K562 (cell line): ENCODE data around the gene PTCH1. TPM values are rescaled to one million over a fixed set of nuclear protein-coding genes. Genes with fewer than 3 reads are reported as not detected.
A peak's percentile ranks its signal among the peaks of the same experiment; 100 is the strongest.

ENCODE experiments used
- CEBPB ChIP-seq: fragments of 450-650 bp; IDR thresholded peaks from 2 replicates; pipeline ENCODE4 v1.6.1; 2016; ENCODE audit warnings: missing genetic modification characterization, missing compliant biosample characterization
- CREB1 ChIP-seq, 2 experiments: sonication (generic) in 1 of 2; formaldehyde crosslinking in 1 of 2; IDR thresholded peaks; 2 replicates each; pipeline versions ENCODE4 v1.6.1 to v1.8.0; 2012 to 2022; ENCODE audit warnings: inconsistent platforms in 1 of 2, mild to moderate bottlenecking in 1 of 2, missing genetic modification reagents in 1 of 2, moderate library complexity in 1 of 2
- EP400 ChIP-seq: fragments of 450-650 bp; IDR thresholded peaks from 2 replicates; pipeline ENCODE4 v1.6.1; 2017; ENCODE audit warnings: antibody characterized with exemption, mild to moderate bottlenecking, moderate library complexity
- FOXA1 ChIP-seq: fragments of 450-650 bp; IDR thresholded peaks from 2 replicates; pipeline ENCODE4 v1.6.1; 2016; ENCODE audit warnings: mild to moderate bottlenecking, borderline replicate concordance
- MBD2 ChIP-seq: sonication (generic); IDR thresholded peaks from 2 replicates; pipeline ENCODE4 v1.6.1; 2016; ENCODE audit warnings: low read depth, borderline replicate concordance
- PHB2 ChIP-seq: fragments of 450-650 bp; IDR thresholded peaks from 2 replicates; pipeline ENCODE4 v1.6.1; 2017; ENCODE audit warnings: low read depth
- POLR2AphosphoS5 ChIP-seq: IDR thresholded peaks from 2 replicates; pipeline ENCODE4 v1.6.1; 2011; ENCODE audit warnings: mild to moderate bottlenecking, low read depth, low read length, moderate library complexity; ENCODE audit not compliant: control insufficient read depth, insufficient read depth
- RBBP5 ChIP-seq: fragments of 200-600 bp; sonication (generic); IDR thresholded peaks from 2 replicates; pipeline ENCODE4 v1.6.1; 2012; ENCODE audit warnings: borderline replicate concordance, mild to moderate bottlenecking, low read length, control low read depth, inconsistent platforms; ENCODE audit not compliant: insufficient read depth, poor library complexity, severe bottlenecking
- RBM15 ChIP-seq: fragments of 200-400 bp; formaldehyde crosslinking; IDR thresholded peaks from 2 replicates; pipeline ENCODE4 v1.6.1; 2018; ENCODE audit warnings: mild to moderate bottlenecking, low read length, moderate library complexity; ENCODE audit not compliant: insufficient read depth
- RBM34 ChIP-seq: fragments of 200-400 bp; formaldehyde crosslinking; IDR thresholded peaks from 2 replicates; pipeline ENCODE4 v1.6.1; 2018; ENCODE audit warnings: low read length, borderline replicate concordance; ENCODE audit not compliant: insufficient read depth
- SIN3A ChIP-seq, 2 experiments: fragments of 150-350 bp in 1 of 2; IDR thresholded peaks; 2 replicates each; pipeline ENCODE4 v1.6.1; 2011 to 2016; ENCODE audit warnings: borderline replicate concordance in 2 of 2, low read depth in 2 of 2, low read length in 2 of 2, mild to moderate bottlenecking in 2 of 2, moderate library complexity in 2 of 2; ENCODE audit not compliant: control insufficient read depth in 1 of 2
- SIN3B ChIP-seq: fragments of 450-650 bp; IDR thresholded peaks from 2 replicates; pipeline ENCODE4 v1.6.1; 2017; ENCODE audit warnings: low read depth, mild to moderate bottlenecking, moderate library complexity
- TCF3 ChIP-seq: sonication (generic); formaldehyde crosslinking; IDR thresholded peaks from 2 replicates; pipeline ENCODE4 v1.4.0; 2020; ENCODE audit warnings: mild to moderate bottlenecking, missing genetic modification reagents
- TEAD2 ChIP-seq: fragments of 450-650 bp; IDR thresholded peaks from 2 replicates; pipeline ENCODE4 v1.6.1; 2016; ENCODE audit warnings: missing genetic modification characterization, control low read depth, missing compliant biosample characterization
- ZC3H4 ChIP-seq: sonication (generic); formaldehyde crosslinking; IDR thresholded peaks from 2 replicates; pipeline ENCODE4 v1.9.0; 2021; ENCODE audit warnings: missing genetic modification reagents, borderline replicate concordance
- ZNF589 ChIP-seq: fragments of 200-800 bp; sonication (Bioruptor generic); IDR thresholded peaks from 2 replicates; pipeline ENCODE4 v1.6.1; 2016; ENCODE audit warnings: low read depth, missing genetic modification characterization, missing compliant biosample characterization
- polyA plus RNA-seq, 8 experiments: library from polyadenylated mRNA; depleted of rRNA in 4 of 8; stranded (reverse) in 5 of 8; unstranded in 3 of 8; fragments of >200 nt; fragmentation: Nextera tagmentation in 2 of 8; fragmentation: Illumina TruSeq in 1 of 8; extraction: Ambion mirVana in 2 of 8; extraction: Trizol in 1 of 8; gene quantifications; 2 replicates each; pipeline versions ENCODE4 v1.2.1 to v1.2.3, GENCODE V29; 2011 to 2014; ENCODE audit warnings: inconsistent platforms in 1 of 8, missing spikeins in 1 of 8
- total RNA-seq, 7 experiments: library from RNA; depleted of rRNA in 6 of 7; stranded (reverse); fragments of >200 nt in 6 of 7; fragmentation: Illumina TruSeq in 2 of 7; extraction: Trizol in 2 of 7; gene quantifications; 2 replicates each; pipeline versions ENCODE4 v1.2.1 to v1.2.3, GENCODE V29; 2011 to 2021; ENCODE audit warnings: low replicate concordance in 1 of 7
- TF ChIP-seq, protein P1 (sequence below): sonication (generic); formaldehyde crosslinking; IDR thresholded peaks from 2 replicates; pipeline ENCODE4 v1.8.0; 2022; ENCODE audit warnings: missing genetic modification reagents, mild to moderate bottlenecking, moderate library complexity, borderline replicate concordance
- TF ChIP-seq, protein P2 (sequence below): fragments of 250-450 bp; sonication (Bioruptor Pico); IDR thresholded peaks from 2 replicates; pipeline ENCODE4 v1.8.0; 2022; ENCODE audit warnings: inconsistent platforms, mild to moderate bottlenecking, moderate library complexity, borderline replicate concordance
- TF ChIP-seq, protein P3 (sequence below): fragments of 250-450 bp; sonication (Bioruptor Pico); IDR thresholded peaks from 2 replicates; pipeline ENCODE4 v1.5.0; 2020; ENCODE audit warnings: mild to moderate bottlenecking, borderline replicate concordance
- TF ChIP-seq, protein P4 (sequence below): IDR thresholded peaks from 2 replicates; pipeline ENCODE4 v1.6.1; 2011; ENCODE audit not compliant: insufficient read length; ENCODE audit errors: extremely low read depth

PTCH1 gene
- total and polyA plus RNA-seq, 9 of the 15 experiments (the other 6 are each of a cell fraction or from before 2014, with no cell fraction given): 0.70 to 9.9 (median 3.8) TPM

DNA sequence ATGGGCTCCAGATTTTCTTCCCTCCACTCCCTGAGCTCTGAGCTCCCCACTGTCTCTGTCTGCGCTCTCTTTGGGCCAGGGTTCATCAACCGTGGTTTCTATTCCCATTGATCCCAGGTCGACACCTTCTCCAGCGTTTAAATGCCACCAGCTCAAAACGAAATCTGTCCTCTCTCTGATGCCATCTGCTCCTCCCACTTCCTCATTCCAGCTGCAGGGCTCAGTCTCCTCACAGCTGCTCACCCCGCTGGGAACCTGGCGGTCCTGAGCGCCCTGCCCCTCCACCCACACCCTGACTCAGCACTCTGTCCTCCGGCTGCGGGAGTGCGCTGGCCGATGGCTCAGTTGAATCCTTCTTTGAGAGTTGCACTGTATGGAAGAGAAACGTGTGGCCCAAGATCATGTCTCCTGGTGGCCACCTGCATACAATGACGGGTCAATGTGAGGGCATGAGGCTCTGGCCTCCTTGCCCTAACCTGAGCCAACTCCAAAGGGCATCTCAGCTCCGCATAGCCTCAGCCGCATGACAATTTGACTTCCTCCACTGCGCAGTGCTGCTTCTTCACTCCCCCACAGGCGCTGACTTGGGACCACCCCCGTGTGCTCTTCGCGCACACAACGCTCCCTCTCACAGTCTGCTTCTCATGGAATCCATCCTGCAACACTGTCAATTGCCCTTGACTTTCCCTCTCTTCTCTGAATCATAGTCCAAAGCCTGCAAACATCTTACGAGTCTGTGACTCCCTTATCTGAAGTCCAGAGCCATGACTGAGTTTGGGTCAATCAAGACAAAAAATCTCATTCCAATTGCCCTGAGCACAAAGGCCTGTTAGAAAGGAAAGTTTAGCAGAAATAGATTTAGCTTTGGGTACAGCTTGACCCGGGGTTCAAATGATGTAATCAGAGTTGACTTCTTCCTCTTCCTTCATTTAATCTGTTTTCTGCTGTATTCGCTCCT, 82.4 kb downstream of the PTCH1 start (continued):
- TF ChIP-seq SIN3A (IDR thresholded peaks at IDR 0.05; ENCODE audit: borderline replicate concordance in 2 of 2, control insufficient read depth in 1 of 2, low read depth in 2 of 2, low read length in 2 of 2) (peak; percentile 68 to 89; a peak in 2 of 4 replicates), ZC3H4 (CRISPR knock-in tag) (no peak), RBM15 (no peak), POLR2AphosphoS5 (peak; percentile 65; the same call in 1 of the 2 replicates), PHB2 (no peak), SIN3B (no peak), ZNF589 (peak; percentile 15; the same call in 1 of the 2 replicates), MBD2 (peak; percentile 48; the same call in 1 of the 2 replicates), CREB1 (IDR thresholded peaks at IDR 0.05) (peak; percentile 42; the same call in 1 of the 2 replicates), CREB1 (CRISPR knock-in tag; IDR thresholded peaks at IDR 0.05) (no peak), TCF3 (peak; percentile 68), CEBPB (tag) (no peak), FOXA1 (no peak), RBM34 (no peak), TEAD2 (tag) (peak; percentile 82), EP400 (peak; percentile 74), RBBP5 (peak; percentile 70)
- TF ChIP-seq, protein P1, sequence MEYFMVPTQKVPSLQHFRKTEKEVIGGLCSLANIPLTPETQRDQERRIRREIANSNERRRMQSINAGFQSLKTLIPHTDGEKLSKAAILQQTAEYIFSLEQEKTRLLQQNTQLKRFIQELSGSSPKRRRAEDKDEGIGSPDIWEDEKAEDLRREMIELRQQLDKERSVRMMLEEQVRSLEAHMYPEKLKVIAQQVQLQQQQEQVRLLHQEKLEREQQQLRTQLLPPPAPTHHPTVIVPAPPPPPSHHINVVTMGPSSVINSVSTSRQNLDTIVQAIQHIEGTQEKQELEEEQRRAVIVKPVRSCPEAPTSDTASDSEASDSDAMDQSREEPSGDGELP (CRISPR knock-in tag): peak; percentile 99
- TF ChIP-seq, protein P2, sequence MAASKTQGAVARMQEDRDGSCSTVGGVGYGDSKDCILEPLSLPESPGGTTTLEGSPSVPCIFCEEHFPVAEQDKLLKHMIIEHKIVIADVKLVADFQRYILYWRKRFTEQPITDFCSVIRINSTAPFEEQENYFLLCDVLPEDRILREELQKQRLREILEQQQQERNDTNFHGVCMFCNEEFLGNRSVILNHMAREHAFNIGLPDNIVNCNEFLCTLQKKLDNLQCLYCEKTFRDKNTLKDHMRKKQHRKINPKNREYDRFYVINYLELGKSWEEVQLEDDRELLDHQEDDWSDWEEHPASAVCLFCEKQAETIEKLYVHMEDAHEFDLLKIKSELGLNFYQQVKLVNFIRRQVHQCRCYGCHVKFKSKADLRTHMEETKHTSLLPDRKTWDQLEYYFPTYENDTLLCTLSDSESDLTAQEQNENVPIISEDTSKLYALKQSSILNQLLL (CRISPR knock-in tag): no peak
- TF ChIP-seq, protein P3, sequence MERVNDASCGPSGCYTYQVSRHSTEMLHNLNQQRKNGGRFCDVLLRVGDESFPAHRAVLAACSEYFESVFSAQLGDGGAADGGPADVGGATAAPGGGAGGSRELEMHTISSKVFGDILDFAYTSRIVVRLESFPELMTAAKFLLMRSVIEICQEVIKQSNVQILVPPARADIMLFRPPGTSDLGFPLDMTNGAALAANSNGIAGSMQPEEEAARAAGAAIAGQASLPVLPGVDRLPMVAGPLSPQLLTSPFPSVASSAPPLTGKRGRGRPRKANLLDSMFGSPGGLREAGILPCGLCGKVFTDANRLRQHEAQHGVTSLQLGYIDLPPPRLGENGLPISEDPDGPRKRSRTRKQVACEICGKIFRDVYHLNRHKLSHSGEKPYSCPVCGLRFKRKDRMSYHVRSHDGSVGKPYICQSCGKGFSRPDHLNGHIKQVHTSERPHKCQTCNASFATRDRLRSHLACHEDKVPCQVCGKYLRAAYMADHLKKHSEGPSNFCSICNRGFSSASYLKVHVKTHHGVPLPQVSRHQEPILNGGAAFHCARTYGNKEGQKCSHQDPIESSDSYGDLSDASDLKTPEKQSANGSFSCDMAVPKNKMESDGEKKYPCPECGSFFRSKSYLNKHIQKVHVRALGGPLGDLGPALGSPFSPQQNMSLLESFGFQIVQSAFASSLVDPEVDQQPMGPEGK (CRISPR knock-in tag): no peak
- TF ChIP-seq, protein P4, sequence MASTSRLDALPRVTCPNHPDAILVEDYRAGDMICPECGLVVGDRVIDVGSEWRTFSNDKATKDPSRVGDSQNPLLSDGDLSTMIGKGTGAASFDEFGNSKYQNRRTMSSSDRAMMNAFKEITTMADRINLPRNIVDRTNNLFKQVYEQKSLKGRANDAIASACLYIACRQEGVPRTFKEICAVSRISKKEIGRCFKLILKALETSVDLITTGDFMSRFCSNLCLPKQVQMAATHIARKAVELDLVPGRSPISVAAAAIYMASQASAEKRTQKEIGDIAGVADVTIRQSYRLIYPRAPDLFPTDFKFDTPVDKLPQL: no peak
